Right lobe of liver (tissue), 6 donors: Measurements from ENCODE around the gene ADPRHL1. TPM values are rescaled to one million over a fixed set of nuclear protein-coding genes. Genes with fewer than 3 reads are reported as not detected.

ENCODE experiments used
- ATAC-seq, 4 donors: fragments of 200-7000 bp; cut with Tn5 transposase; one replicate each; pipeline ENCODE4 v1.9.1; 2020; ENCODE audit warnings: mild to moderate bottlenecking in 4 of 4, moderate library complexity in 4 of 4
- DNase-seq, 3 donors: peaks; one replicate each; pipeline ENCODE4 v3.0.0-alpha.2; 2020
- H3K27ac ChIP-seq, 3 donors: fragments of 200-600 bp; one replicate each; pipeline ENCODE4 v1.8.0; 2022
- H3K27me3 ChIP-seq, 2 donors: fragments of 200-600 bp; one replicate each; pipeline ENCODE4 v1.8.0; 2022
- H3K36me3 ChIP-seq, 4 donors: fragments of 200-600 bp; sonication (generic) in 1 of 4; one replicate each; pipeline versions ENCODE4 v1.5.1 to v1.8.0; 2017 to 2022; ENCODE audit warnings: control low read depth in 1 of 4
- H3K4me1 ChIP-seq, 4 donors: fragments of 200-600 bp; sonication (generic) in 1 of 4; one replicate each; pipeline versions ENCODE4 v1.5.1 to v1.8.0; 2017 to 2022; ENCODE audit warnings: control low read depth in 1 of 4
- H3K4me3 ChIP-seq, 3 donors: fragments of 200-600 bp; one replicate each; pipeline ENCODE4 v1.8.0; 2022
- H3K9me3 ChIP-seq, 4 donors: fragments of 200-600 bp; sonication (generic) in 1 of 4; one replicate each; pipeline versions ENCODE4 v1.5.1 to v1.8.0; 2017 to 2022; ENCODE audit warnings: control low read depth in 1 of 4
- POLR2A ChIP-seq: fragments of 450-650 bp; IDR thresholded peaks from one replicate; pipeline ENCODE4 v1.6.1; 2017; ENCODE audit warnings: antibody characterized with exemption, mild to moderate bottlenecking
- WGBS: methylation state at CpG from one replicate; pipeline ENCODE4 v1.1.6; 2018; ENCODE audit warnings: low coverage, low lambda C conversion rate; ENCODE audit not compliant: insufficient coverage; ENCODE audit errors: missing lambda C conversion rate; 5-methylcytosine and 5-hydroxymethylcytosine counted together
- intact Hi-C, 2 donors: fragments of 100-400 bp; cut with DNase I; formaldehyde crosslinking; loops; one replicate each; pipeline versions ENCODE4 v1.11.2 to v1.14.1; 2022
- total RNA-seq, 6 experiments: library from RNA; depleted of rRNA in 2 of 6; stranded (reverse); fragments of >200 nt in 2 of 6; fragmentation: NEBNext Ultra II Directional in 3 of 6; extraction: Animal tissue kit (Norgen Biotek cat#: 25700) in 3 of 6; gene quantifications; one replicate each; pipeline versions ENCODE4 v1.1.0 to v1.2.4, GENCODE V29; 2016 to 2023
- TF ChIP-seq, protein P1 (sequence below), 4 donors: fragments of 200-600 bp in 3 of 4; fragments of 450-650 bp in 1 of 4; IDR thresholded peaks; one replicate each; pipeline versions ENCODE4 v1.5.1 to v1.8.0; 2016 to 2022; ENCODE audit warnings: antibody characterized with exemption in 4 of 4, mild to moderate bottlenecking in 2 of 4
- donor health status: DM: no; HTN: yes; CAD: no.
- donor health status: DM: no; HTN: no; CAD: no.
- donor health status: DM: no; HTN: no; CAD: no.
- donor health status: DM: no; HTN: yes; CAD: no.
- donor health status: DM: no; HTN: yes; CAD: no.

ADPRHL1 gene
- total RNA-seq, 6 experiments from 2014 or later, result 0.37 to 1.7 (median 1.1) TPM

DNA sequence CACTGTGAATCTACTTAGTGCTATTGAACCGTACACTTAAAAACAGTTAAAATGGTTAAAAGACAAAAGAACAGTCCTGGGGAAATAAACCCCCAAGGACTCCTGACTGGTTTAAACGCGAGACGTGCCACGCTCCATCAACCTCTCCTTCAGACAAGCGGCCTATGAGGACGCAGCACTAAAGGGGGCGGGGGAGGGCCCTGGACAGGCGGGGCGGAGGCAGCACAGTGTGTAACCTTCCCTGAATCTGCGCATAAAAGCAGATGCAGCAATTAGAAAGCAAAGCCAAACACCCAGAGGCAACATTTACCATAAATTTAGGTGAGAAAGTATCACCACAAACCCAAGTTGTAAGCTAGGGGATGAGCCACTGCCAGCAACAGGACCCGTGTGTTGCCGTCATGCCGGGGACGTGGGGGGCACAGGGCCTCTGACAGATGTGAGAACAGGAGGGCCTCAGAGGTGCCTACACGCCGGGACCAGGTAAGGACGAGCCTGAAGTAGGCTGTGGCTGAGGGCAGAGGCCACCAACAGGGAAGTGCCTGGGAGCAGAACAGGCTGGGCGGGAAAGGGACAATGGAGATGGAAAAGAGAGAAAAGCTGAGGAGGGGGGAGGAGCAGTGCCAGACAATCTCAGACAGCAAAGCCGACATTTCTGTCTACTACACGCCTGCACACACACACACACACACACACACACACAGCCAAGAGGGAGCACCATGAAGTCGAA is 15.3 kb upstream of the ADPRHL1 start:
- H3K4me3 ChIP-seq, result no peak overlapping the region
- H3K27me3 ChIP-seq, result no peaks in the 10 kb centered on the region
- no peaks in the 10 kb centered on the region for H3K9me3 ChIP-seq
- intact Hi-C loops, result no loop called here
- WGBS, result 94% methylated on average over 18 of the region's 22 CpGs
- no peak overlapping the region for H3K27ac ChIP-seq
- no peak for TF ChIP-seq POLR2A
- TF ChIP-seq, protein P1, sequence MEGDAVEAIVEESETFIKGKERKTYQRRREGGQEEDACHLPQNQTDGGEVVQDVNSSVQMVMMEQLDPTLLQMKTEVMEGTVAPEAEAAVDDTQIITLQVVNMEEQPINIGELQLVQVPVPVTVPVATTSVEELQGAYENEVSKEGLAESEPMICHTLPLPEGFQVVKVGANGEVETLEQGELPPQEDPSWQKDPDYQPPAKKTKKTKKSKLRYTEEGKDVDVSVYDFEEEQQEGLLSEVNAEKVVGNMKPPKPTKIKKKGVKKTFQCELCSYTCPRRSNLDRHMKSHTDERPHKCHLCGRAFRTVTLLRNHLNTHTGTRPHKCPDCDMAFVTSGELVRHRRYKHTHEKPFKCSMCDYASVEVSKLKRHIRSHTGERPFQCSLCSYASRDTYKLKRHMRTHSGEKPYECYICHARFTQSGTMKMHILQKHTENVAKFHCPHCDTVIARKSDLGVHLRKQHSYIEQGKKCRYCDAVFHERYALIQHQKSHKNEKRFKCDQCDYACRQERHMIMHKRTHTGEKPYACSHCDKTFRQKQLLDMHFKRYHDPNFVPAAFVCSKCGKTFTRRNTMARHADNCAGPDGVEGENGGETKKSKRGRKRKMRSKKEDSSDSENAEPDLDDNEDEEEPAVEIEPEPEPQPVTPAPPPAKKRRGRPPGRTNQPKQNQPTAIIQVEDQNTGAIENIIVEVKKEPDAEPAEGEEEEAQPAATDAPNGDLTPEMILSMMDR (IDR thresholded peaks at IDR 0.05), result no peak
- H3K4me1 ChIP-seq, result no peaks in the 10 kb centered on the region
- DNase-seq (no peak), ATAC-seq (no peak)
- peaks cover 0 to 7% (median 0%) of the 10 kb centered on the region in 4 donors for H3K36me3 ChIP-seq

DNA sequence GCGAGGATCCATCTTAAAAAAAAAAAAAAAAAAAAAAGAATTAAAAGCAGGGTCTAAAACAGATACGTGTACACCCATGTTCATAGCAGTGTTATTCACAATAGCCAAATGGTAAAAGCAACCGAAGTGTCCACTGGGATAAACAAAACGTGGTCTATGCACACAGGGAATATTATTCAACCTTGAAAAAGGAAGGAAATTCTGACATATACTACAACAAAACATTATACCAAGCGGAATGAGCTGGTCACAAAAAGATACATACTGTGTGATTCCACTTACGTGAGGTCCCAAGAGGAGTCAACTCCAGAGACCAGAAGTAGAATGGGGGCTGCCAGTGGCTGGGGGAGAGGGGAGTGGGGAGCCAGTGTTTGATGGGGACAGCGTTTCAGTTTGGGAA is 14.7 kb upstream of the ADPRHL1 start:
- intact Hi-C loops, result no loop called here

GRCh38 chr13:113466383-113466782 is 13.1 kb upstream of the ADPRHL1 start:
- no peak for ATAC-seq
- intact Hi-C loops, result no loop called here
- Histone ChIP-seq H3K4me3 (no peak overlapping the region), H3K27me3 (no peaks in the 10 kb centered on the region), H3K9me3 (no peaks in the 10 kb centered on the region), H3K36me3 (peaks cover 0 to 7% (median 0%) of the 10 kb centered on the region in 4 donors), H3K4me1 (peaks cover 0 to 2% (median 0%) of the 10 kb centered on the region in 4 donors), H3K27ac (no peak overlapping the region)
- 96% methylated on average over 3 of the region's 3 CpGs for WGBS
- DNase-seq, result no peak
- TF ChIP-seq, protein P1 (IDR thresholded peaks at IDR 0.05), result no peak
- TF ChIP-seq POLR2A, result no peak

More for the DNA sequence above, 14.7 kb upstream of the ADPRHL1 start:
- TF ChIP-seq, protein P1 (IDR thresholded peaks at IDR 0.05), result no peak
- no peak for TF ChIP-seq POLR2A
- no peaks in the 10 kb centered on the region for H3K27me3 ChIP-seq
- H3K27ac ChIP-seq, result no peak overlapping the region
- no peaks in the 10 kb centered on the region for H3K4me1 ChIP-seq
- no peak for ATAC-seq
- no peak for DNase-seq
- no peak overlapping the region for H3K4me3 ChIP-seq
- H3K9me3 ChIP-seq, result no peaks in the 10 kb centered on the region
- WGBS, result 95% methylated on average over 7 of the region's 7 CpGs
- H3K36me3 ChIP-seq, result peaks cover 0 to 7% (median 0%) of the 10 kb centered on the region in 4 donors

DNA sequence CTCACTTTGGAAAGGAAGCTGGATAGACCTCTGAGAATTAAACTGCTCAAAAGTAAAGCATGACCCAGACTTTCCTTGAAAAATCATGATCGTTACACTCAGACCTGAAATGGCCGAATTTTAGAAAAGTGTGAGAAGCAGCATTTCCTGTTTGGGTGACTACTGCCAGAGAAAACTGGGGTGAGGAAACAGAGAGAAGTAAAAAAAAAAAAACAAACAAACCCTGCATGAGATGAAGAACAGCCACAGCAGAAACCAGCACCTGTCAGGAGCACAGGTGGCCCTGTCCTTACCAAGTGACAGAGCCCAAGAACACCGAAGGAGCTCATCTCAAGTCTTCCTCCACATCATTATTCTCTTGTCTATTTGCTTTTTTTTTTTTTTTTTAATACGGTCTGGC is 12.0 kb upstream of the ADPRHL1 start:
- Histone ChIP-seq H3K4me3 (no peak overlapping the region), H3K27ac (no peak overlapping the region), H3K27me3 (no peaks in the 10 kb centered on the region), H3K4me1 (peaks cover 0 to 3% (median 0%) of the 10 kb centered on the region in 4 donors), H3K36me3 (peaks cover 0 to 13% (median 0%) of the 10 kb centered on the region in 4 donors), H3K9me3 (no peaks in the 10 kb centered on the region)
- WGBS, result 54% methylated on average over 4 of the region's 4 CpGs
- ATAC-seq (no peak), DNase-seq (no peak)
- TF ChIP-seq, protein P1 (IDR thresholded peaks at IDR 0.05), result no peak
- no peak for TF ChIP-seq POLR2A
- intact Hi-C loops, result no loop called here
